Lower leg skin (tissue), 4 donors: Measurements from ENCODE around the gene POU2F3. TPM values are rescaled to one million over a fixed set of nuclear protein-coding genes. Genes with fewer than 3 reads are reported as not detected.
A peak's percentile ranks its signal among the peaks of the same experiment; 100 is the strongest.

Source experiments
- DNase-seq, 2 donors: peaks; one replicate each; pipeline ENCODE4 v3.0.0-alpha.2; 2019; ENCODE audit warnings: low spot score in 2 of 2
- H3K4me3 ChIP-seq: fragments of 200-600 bp; sonication (generic); 2 replicates; pipeline ENCODE4 v1.5.1; 2017; ENCODE audit warnings: mild to moderate bottlenecking, low read depth; ENCODE audit not compliant: poor library complexity, severe bottlenecking
- CTCF ChIP-seq, 3 donors: fragments of 450-650 bp; IDR thresholded peaks; one replicate each; pipeline ENCODE4 v1.5.1; 2016; ENCODE audit warnings: antibody characterized with exemption in 3 of 3, mild to moderate bottlenecking in 3 of 3, moderate library complexity in 2 of 3
- POLR2A ChIP-seq, 2 donors: fragments of 450-650 bp; IDR thresholded peaks; one replicate each; pipeline ENCODE4 v1.6.1; 2016 to 2017; ENCODE audit warnings: antibody characterized with exemption in 2 of 2, mild to moderate bottlenecking in 1 of 2, moderate library complexity in 1 of 2
- WGBS, 2 donors: methylation state at CpG; one replicate each; pipeline ENCODE4 v1.1.5; 2018; 5-methylcytosine and 5-hydroxymethylcytosine counted together
- intact Hi-C: fragments of 100-400 bp; cut with DNase I; formaldehyde crosslinking; loops from one replicate; pipeline ENCODE4 v1.15.0; 2023; ENCODE audit warnings: low total_unique reads
- total RNA-seq, 4 donors: library from RNA; depleted of rRNA; stranded (reverse); fragments of >200 nt; gene quantifications; one replicate each; pipeline ENCODE4 v1.1.0, GENCODE V29; 2016

The POU2F3 gene
- total RNA-seq, 4 donors from 2014 or later: 74.1 to 112 (median 103) TPM

- no peak overlapping the region for H3K4me3 ChIP-seq
- intact Hi-C loops: no loop called here
- DNase-seq: no peak
- 31 to 33% methylated on average over 5 of the region's 5 CpGs for WGBS, 2 donors
- no peak for TF ChIP-seq POLR2A (IDR thresholded peaks at IDR 0.05)
- no peak for TF ChIP-seq CTCF (IDR thresholded peaks at IDR 0.05)
These were observed 3.5 kb upstream of the POU2F3 start for GRCh38 chr11:120236169-120237107.

GRCh38 chr11:120238968-120239620 is 846 bp upstream of the POU2F3 start:
- DNase-seq: no peak
- WGBS, 2 donors: 82% methylated on average over 11 of the region's 11 CpGs
- intact Hi-C loops: no loop called here
- H3K4me3 ChIP-seq: no peak overlapping the region
- TF ChIP-seq POLR2A (IDR thresholded peaks at IDR 0.05): no peak
- no peak for TF ChIP-seq CTCF (IDR thresholded peaks at IDR 0.05)

DNA sequence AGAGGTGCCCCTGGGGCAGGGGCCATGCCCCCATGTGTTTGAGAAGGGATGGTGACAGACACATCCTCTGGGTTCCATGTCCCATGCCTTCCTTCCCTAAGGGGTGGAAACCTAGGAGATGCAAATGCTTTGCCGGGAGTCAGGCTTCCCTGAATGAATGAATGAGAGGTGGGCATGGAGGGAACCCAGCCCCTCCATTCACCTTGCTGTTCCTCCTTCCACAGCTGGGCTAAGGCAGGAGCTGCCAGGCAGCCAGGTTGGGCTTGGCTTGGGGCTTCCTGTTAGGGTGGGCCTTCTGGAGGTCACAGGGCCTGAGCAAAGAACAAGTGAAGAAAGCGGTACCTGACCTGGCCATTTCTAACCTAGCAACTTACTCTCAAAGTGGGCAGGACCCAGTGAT is 926 bp downstream of the POU2F3 start:
- 70 to 71% methylated on average over 2 of the region's 2 CpGs for WGBS, 2 donors
- no peak for TF ChIP-seq POLR2A (IDR thresholded peaks at IDR 0.05)
- TF ChIP-seq CTCF (IDR thresholded peaks at IDR 0.05): no peak
- no peak overlapping the region for H3K4me3 ChIP-seq
- DNase-seq: no peak
- intact Hi-C loops: no loop called here

GRCh38 chr11:120241277-120241676 is 1.3 kb downstream of the POU2F3 start:
- WGBS, 2 donors: 57 to 77% methylated on average over 7 of the region's 7 CpGs
- peak in 1 of 2 donors; percentile 67 for DNase-seq
- H3K4me3 ChIP-seq: no peak overlapping the region
- TF ChIP-seq CTCF (IDR thresholded peaks at IDR 0.05): no peak
- TF ChIP-seq POLR2A (IDR thresholded peaks at IDR 0.05): no peak
- intact Hi-C loops: no loop called here

- TF ChIP-seq CTCF (IDR thresholded peaks at IDR 0.05) (no peak), POLR2A (IDR thresholded peaks at IDR 0.05) (no peak)
- H3K4me3 ChIP-seq: no peak overlapping the region
- DNase-seq: no peak
- intact Hi-C loops: no loop called here
- 71% methylated on average over 3 to 4 of the region's 4 CpGs for WGBS, 2 donors
These were observed 3.3 kb downstream of the POU2F3 start for GRCh38 chr11:120243221-120243620.
